ENCODE results near the gene SEC16A.
"Not testable (repeated sequence)": the region's sequence is repeated elsewhere in the genome, so short reads cannot be mapped to it uniquely, and the experiment has no call there.

Gene SEC16A

DNA sequence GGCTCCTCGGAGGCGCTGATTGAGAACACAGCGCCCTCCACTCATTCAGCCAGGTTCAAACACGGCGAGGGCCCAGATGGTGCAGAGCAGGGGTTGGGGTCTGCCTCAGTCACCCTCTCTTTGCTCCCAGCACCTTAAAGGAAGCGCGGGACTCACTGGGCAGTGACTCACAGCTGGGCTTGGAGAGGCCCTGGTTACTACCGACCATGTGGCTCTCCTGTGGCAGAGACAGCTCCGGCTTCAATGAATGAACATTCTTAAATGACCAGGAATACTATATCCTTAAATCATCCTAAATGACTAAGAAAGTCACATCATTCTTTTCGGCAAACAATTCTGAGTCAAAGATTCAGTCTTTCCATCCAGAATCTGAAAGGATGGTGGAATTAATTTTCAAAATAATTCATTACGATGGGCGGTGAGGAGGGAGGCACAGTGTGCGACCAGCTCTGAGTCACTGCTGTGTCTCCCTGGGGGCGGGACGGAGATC lies 41.6 kb downstream of the SEC16A start:
- DNase-seq (ENCODE audit: low read depth in 2 of 2), result no peak

DNA sequence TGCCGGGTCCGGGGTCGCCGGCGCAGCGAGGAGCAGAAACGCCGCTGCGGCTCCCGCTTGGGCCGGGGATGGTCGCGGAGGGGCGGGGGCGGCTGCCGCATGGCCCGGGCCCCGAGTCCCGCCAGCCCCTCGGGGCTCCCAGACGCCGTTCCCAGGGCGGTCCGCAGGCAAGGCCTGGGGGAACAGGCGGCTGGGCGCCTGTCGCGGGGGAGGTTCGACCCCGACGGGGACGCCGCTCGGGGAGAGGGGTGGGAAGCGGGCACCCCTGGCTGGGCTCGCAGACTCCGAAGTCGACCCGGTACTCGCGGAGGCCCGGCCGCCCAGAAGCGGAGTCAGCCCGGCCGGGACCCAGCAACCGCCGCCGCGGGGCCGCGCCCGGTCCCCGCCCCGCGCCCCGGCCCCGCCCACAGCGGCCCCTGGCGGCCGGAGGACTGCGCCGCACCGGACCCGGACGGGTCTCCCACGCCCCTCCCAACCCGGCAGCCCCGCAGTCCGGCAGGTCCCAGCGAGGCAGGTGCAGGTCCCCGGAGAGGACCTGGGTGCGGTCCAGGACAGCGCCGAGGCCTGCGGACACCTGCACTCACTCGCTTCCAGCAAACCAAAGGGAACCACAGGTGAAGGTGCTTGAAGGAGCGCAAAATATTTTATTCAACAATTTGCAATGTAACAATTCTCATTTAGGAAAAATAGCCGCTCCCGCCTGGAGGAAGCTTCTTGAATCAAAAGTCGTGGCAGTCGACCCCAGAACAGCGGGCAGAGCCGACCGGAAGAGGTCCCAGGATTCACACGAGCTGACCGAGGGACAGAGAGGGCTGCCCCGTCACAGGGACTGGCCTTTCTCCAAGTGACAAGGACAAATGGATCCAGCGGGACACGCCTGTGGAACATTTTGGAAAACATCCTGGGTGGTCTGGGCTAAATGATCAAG lies 43.1 kb downstream of the SEC16A start, which contains the start of gene INPP5E:
INPP5E (minus strand) TSS at position 365 of the 928 bp plus-strand sequence. CDS start 426 bp downstream, outside the sequence.
- DNase-seq (ENCODE audit: low read depth in 2 of 2), result peak; percentile 71 to 72

GRCh38 chr9:136438548-136439480 lies 44.0 kb downstream of the SEC16A start:
- DNase-seq (ENCODE audit: low read depth in 2 of 2), result peak; percentile 10 to 28

- no peak for DNase-seq (ENCODE audit: low read depth in 2 of 2)
These were observed 44.8 kb downstream of the SEC16A start for GRCh38 chr9:136437839-136438547.

GRCh38 chr9:136437430-136437829 lies 45.4 kb downstream of the SEC16A start:
- no peak for DNase-seq (ENCODE audit: low read depth in 2 of 2)

DNA sequence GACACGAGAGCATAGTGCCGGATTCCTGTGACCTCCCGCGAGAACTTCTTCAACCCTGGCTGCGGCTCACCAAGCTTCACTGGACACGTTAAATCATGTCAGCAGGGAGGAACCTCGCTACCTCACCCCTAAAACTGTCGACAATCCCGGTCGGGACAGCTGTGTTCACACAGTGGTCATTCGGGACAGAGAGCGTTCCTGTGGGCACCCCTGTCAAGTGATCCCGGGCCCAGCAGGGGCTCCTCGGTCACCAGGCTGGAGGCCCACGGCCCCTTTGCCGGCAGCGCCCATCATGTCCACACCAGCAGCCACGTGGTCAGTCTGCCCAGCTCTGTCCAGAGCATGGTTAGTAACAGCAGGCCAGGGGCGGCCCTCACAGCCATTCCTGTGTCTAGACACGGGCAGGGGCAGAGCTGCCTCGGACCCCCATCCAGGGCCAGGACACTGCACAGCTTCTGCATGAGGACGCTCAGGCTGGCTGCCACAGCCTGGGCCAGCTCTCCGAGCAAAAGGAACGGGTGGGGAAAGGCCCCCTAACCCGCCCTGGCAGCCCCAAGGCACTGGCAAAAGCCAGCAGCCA lies 46.7 kb downstream of the SEC16A start:
- no peak for DNase-seq (ENCODE audit: low read depth in 2 of 2)

DNA sequence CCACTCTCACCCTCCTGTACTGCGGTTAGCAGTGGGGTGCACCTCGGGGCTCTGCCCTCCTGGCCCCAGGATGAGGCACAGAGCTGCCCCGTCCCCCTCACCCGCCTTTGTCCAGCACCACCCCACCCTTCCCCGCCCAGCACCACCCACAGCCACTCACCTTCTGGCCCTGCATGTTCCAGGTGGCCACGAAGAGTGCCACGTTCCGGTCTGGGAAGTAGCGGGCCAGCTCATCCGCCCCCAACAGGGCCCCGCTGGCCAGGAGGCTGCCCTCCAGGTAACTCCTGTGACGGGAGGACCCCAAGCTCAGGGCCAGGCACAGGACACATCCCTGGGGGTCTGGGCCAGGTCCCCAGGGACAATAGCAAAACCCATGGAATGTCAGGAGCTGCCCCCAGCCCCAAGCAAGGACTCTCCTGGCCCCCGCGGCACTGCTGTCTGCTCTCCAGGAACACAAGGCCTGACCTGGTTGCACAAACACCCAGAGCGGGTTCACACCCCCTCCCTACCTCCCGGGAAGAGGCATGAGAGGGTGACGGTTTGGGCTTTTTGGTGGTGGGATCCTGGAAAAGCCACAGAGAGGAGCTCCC lies 48.2 kb downstream of the SEC16A start:
- no peak for DNase-seq (ENCODE audit: low read depth in 2 of 2)

DNA sequence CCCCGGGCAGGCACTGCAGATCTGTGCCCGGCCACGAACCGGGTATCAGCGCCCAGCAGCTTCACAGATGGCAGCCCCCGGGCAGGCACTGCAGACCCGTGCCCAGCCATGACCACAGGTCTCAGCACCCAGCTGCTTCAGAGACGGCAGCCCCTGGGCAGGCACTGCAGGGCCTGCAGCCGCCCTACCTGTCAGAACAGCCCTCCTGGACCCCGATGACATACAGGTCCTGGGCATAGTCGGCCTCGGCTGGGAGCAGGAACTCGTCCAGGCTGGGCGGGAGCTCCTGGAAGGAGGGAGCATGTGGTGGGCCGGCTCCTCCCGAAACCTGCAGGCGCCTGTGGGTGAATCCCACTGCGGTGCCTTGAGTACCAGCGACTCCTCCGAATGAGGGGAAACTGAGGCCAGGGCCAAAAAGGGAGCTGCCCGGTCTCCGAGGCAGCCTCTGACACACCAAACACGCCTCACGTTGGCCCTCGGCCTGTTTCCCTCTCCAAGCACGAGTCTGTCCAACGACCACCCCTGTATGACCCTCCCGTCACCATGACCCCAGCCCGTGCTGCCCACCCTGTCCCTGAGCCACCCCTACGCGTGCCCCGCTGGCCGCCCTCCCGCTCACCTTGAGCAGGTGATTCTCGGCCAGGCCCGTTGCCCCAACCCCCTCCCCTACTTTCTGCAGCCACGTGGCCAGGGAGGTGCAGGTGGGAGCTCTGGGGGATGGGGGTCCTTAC lies 48.8 kb downstream of the SEC16A start:
- no peak for DNase-seq (ENCODE audit: low read depth in 2 of 2)

- DNase-seq (ENCODE audit: low read depth in 2 of 2), result no peak
These were observed 49.7 kb downstream of the SEC16A start for GRCh38 chr9:136433043-136433715.

DNA sequence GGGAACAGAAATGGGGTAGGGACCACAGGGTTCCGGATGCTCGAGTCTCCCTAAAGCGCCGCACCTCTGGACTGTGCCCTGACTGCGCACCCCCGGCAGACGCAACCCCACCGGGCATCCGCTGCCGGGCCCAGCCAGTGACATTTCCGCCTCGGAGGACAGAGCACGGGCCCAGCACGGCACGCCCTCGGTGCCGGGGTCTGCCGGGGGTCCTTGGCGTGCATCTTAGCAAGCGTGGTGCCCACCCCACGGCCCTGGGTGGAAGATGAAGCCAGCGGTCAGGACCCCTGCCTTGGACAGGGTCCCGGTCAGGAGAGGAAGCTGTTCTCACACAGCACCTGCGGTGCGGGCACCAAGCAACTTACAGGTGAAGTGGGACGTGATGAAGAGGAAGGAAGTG lies 50.2 kb downstream of the SEC16A start:
- no peak for DNase-seq (ENCODE audit: low read depth in 2 of 2)

DNA sequence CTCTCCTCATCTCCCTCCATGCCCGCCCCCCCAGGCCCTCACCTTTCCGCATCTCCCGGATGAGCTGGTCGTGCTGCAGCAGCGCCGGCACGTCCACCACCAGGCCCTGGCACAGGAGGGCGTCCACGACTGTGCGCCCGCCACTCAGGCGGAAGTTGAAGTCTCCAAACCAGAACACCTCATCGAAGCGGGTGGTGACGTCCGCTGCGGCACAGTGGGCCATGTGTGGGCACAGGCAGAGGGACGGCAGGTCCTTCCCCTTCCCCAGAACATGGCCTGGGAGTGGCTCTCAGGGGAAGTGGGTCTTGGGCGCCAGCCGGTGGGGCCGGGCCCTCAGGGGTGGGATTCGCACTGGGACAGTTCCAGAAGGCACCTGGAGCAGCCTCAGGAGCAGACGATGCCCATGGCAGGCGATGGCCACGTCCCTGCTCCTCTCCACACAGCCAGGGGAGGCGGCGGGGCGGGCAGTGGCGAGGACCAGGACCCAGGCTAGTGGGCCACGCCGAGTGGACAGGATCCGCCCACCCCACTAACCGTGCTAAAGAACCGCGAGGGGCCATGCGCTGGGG lies 51.0 kb downstream of the SEC16A start:
- no peak for DNase-seq (ENCODE audit: low read depth in 2 of 2)

DNA sequence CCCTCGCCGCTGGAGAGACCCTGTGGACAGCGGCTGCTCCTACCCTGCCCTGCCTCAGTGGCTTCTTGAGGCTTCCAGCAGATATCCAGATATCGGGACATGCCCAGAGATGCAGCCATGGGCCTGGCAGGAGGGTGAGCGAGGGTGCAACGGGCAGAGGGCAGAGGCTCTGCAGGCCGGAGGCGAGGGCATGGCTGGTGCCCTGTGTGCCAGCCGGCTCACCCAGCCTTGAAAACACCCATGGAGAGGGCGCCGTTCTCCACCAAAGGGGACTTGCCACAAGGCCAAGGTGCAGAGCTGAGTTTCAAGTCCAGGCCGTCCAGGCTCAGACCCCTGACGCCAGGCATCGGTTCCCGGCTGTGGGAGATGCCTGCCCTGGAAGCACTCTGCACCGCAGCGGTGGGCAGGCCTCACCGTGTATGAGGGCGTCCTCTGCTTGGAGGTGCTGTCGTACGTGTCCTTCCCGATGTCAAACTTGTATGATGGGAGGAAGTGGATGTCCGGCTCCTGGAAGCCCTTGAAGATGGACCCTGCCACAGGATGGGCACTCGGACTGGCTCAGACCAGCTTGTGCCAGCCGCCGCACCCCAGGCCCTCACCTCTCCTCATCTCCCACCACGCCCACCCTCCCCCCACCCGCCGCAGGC lies 52.1 kb downstream of the SEC16A start:
- no peak for DNase-seq (ENCODE audit: low read depth in 2 of 2)

DNA sequence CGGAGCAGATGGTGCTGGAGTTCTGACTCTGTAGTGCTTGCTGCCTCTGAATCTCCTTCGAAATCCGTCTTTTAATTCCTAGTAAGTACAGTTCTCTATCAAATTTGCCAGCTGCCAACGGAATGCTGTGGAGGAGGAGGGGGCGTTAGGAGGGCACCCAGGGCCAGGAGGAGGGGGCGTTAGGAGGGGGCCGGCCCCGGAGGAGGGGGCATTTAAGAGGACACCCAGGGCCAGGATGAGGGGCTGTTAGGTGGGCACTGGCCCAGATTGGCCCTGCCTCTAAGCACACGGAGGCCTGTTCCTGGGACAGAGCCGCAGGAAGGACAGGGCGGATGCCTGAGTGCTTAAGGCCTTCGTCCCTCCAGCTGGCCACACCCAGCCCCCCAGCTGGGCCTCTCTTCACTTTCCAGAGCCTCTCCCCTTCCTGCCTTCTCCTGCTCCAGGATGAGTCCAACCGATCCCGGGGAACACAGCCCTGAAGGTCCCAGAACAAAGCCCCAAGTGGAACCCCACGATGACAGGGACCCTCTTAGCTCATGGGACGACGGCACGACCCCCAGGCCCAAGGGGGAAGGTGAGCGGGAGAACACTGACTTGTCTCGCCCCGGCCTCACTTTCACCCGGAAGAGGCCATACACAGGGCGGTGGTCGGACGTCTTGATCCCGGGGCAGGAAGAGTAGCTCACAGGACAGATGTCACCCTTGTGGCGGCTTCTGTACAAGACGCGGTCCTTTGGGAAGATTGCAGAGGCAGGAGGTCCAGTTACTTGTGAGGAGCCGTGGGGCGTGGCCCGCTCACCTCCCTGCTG lies 53.0 kb downstream of the SEC16A start:
- DNase-seq (ENCODE audit: low read depth in 2 of 2), result no peak

GRCh38 chr9:136429075-136429628 lies 53.7 kb downstream of the SEC16A start:
- no peak for DNase-seq (ENCODE audit: low read depth in 2 of 2)

DNA sequence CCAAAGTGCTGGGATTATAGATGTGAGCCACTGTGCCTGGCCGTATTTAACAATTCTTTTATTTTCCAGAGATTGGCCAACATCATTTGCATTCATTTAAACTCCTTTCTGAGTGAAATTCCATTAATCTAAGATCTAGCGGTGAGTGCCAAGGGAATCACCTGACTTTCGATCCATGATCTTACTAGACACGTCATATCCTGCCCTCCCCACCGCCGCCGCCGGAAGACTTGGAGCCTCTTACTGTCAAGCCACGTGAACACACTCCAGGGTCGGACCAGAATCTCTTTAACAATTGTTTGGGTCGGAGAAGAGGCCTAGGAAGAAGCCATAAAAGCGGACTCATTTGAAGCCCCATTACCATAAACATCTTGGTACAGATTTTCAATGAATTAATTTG lies 56.1 kb downstream of the SEC16A start:
- DNase-seq (ENCODE audit: low read depth in 2 of 2), result no peak

DNA sequence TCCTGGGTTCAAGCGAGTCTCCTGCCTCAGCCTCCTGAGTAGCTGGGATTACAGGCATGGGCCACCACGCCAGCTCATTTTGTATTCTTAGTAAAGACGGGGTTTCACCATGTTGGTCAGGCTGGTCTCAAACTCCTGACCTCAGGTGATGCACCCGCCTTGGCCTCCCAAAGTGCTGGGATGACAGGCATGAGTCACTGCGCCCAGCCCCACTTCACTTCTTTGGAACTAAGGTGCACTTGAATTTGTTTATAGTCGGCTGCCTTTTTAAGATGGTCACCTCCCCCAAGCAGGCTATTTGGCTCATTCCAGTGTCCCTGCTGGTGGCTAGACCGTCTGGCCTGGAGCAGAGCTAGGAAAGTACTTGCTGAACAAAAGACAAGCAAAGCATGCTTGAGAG lies 57.5 kb downstream of the SEC16A start:
- not testable (repeated sequence) for DNase-seq (ENCODE audit: low read depth in 2 of 2)

DNA sequence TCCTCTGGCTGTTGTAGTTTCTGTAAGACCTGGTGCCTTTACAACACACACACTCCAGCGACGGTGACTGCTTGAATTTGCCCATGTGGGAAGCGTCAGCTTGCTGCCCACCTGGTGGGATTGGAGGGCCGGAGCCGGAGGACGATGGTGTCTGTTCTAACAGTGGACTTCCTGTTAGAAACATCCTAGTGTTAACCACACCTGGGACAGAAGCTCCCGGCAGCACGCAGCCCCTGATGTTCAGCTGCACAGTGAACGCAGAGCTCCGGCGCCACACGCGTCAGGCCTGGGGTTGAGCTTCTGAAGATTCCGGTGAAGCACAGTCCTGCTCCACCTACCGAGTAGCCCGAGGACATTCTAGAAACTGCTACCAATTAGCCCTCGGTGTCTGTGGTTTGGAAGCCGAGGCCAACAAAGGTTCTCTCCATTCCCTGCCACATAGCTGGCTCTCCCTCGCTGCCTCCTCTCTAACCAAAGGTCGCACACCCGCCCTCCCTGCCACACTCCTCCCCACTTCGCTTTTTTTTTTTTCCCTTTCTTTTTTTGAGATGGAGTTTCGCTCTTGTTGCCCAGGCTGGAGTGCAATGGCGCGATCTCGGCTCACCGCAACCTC lies 58.0 kb downstream of the SEC16A start:
- DNase-seq (ENCODE audit: low read depth in 2 of 2), result no peak

All from stimulated activated CD8-positive, alpha-beta memory T cell treated with anti-CD3 and anti-CD28 coated beads, Interleukin-2, amount 100 ng/mL, for 1 hour (primary cell).